Gastrocnemius medialis (tissue), 4 donors: Measurements from ENCODE around the gene S100A10.

Experiments used
- POLR2A ChIP-seq, 2 donors: fragments of 450-650 bp; IDR thresholded peaks; one replicate each; pipeline ENCODE4 v1.6.1; 2017; ENCODE audit warnings: antibody characterized with exemption in 2 of 2, mild to moderate bottlenecking in 2 of 2, moderate library complexity in 2 of 2
- TF ChIP-seq, protein P1 (sequence below), 5 experiments: fragments of 450-650 bp in 3 of 5; fragments of 200-600 bp in 2 of 5; sonication (generic) in 2 of 5; IDR thresholded peaks in 4 of 5; conservative IDR thresholded peaks in 1 of 5; 1 replicate in 4 of 5; 2 replicates in 1 of 5; pipeline ENCODE4 v1.5.1; 2016 to 2019; ENCODE audit warnings: antibody characterized with exemption in 5 of 5, mild to moderate bottlenecking in 3 of 5, moderate library complexity in 3 of 5

DNA sequence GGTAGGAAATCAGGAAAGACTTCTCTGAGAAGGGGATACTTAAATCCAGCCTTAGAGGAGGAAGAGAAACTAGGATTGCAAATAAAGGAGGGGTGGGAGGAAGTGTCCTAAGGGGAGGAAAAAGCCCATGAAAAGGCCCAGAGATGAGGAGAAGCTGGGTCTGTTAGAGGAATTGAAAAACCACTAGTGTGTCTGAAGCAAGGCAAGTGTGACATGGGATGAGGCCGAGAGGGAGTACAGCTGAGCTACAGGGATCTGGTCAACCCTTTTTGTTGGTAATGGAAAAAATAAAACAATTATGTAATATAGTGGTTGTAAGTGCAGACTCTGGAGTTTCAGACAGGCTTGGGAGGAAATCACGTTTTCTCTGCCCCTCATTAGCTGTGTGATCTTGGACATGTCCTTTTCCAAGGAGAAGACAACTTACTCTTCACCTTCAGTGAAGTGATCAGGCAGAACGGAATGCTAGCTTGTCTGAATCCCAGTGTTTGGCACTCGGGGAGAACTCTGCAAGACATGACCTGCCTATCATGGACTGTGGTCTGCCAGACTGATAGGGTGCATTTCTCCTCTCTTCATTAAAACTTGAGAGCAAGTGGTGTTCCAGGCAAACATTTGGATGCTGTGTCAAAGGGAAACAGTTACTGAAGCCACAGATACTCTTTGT is 7.4 kb upstream of the S100A10 start:
- TF ChIP-seq POLR2A (IDR thresholded peaks at IDR 0.05) = no peak
- TF ChIP-seq, protein P1, sequence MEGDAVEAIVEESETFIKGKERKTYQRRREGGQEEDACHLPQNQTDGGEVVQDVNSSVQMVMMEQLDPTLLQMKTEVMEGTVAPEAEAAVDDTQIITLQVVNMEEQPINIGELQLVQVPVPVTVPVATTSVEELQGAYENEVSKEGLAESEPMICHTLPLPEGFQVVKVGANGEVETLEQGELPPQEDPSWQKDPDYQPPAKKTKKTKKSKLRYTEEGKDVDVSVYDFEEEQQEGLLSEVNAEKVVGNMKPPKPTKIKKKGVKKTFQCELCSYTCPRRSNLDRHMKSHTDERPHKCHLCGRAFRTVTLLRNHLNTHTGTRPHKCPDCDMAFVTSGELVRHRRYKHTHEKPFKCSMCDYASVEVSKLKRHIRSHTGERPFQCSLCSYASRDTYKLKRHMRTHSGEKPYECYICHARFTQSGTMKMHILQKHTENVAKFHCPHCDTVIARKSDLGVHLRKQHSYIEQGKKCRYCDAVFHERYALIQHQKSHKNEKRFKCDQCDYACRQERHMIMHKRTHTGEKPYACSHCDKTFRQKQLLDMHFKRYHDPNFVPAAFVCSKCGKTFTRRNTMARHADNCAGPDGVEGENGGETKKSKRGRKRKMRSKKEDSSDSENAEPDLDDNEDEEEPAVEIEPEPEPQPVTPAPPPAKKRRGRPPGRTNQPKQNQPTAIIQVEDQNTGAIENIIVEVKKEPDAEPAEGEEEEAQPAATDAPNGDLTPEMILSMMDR (IDR thresholded peaks at IDR 0.05 in 4 of 5, conservative IDR thresholded peaks at IDR 0.05 in 1 of 5) = no peak
